Ishikawa (cell line): ENCODE data around the gene CCDC175.

ENCODE experiments used
- EP300 ChIP-seq: IDR thresholded peaks from 2 replicates; pipeline ENCODE4 v1.6.1; 2012; ENCODE audit warnings: borderline replicate concordance
- FOXM1 ChIP-seq: IDR thresholded peaks from 2 replicates; pipeline ENCODE4 v1.6.1; 2012; ENCODE audit warnings: low read depth, borderline replicate concordance
- MAX ChIP-seq: IDR thresholded peaks from 2 replicates; pipeline ENCODE4 v1.6.1; 2012
- REST ChIP-seq: IDR thresholded peaks from 2 replicates; pipeline ENCODE4 v1.6.1; 2012; ENCODE audit warnings: low read depth, mild to moderate bottlenecking

GRCh38 chr14:59520224-59520623 lies 56.4 kb downstream of the CCDC175 start:
- TF ChIP-seq FOXM1 (no peak), EP300 (no peak), REST (no peak), MAX (no peak)
